Gastroesophageal sphincter (tissue), 3 donors: Measurements from ENCODE around the gene DFFB.

Source experiments
- CTCF ChIP-seq, 4 experiments: fragments of 200-600 bp in 2 of 4; fragments of 450-650 bp in 2 of 4; sonication (generic) in 1 of 4; IDR thresholded peaks; one replicate each; pipeline ENCODE4 v1.5.1; 2017 to 2019; ENCODE audit warnings: antibody characterized with exemption in 4 of 4, mild to moderate bottlenecking in 2 of 4, moderate library complexity in 2 of 4
- EP300 ChIP-seq: sonication (generic); formaldehyde crosslinking; IDR thresholded peaks from one replicate; pipeline ENCODE4 v1.6.1; 2017; ENCODE audit warnings: antibody characterized with exemption, mild to moderate bottlenecking
- POLR2A ChIP-seq, 2 donors: fragments of 450-650 bp; IDR thresholded peaks; one replicate each; pipeline ENCODE4 v1.6.1; 2017; ENCODE audit warnings: antibody characterized with exemption in 2 of 2, mild to moderate bottlenecking in 2 of 2, moderate library complexity in 1 of 2

GRCh38 chr1:3828391-3828790, 28.9 kb upstream of the DFFB start:
- no peak for TF ChIP-seq CTCF (IDR thresholded peaks at IDR 0.05)
- no peak for TF ChIP-seq EP300
- TF ChIP-seq POLR2A (IDR thresholded peaks at IDR 0.05): no peak
